ENCODE data around the gene AKAP13.

The AKAP13 gene

GRCh38 chr15:85749261-85750151 is 369.1 kb downstream of the AKAP13 start:
- no peak for TF ChIP-seq EZH2phosphoT487 (IDR thresholded peaks at IDR 0.05; ENCODE audit: low read depth)
- no peak for TF ChIP-seq CTCF (IDR thresholded peaks at IDR 0.05; ENCODE audit: low read depth, low read length)
- Histone ChIP-seq H2AFZ (ENCODE audit: low read depth, low read length) (no peak overlapping the region), H3K9me3 (ENCODE audit: insufficient read depth, low read length) (no peaks in the 10 kb centered on the region), H3K36me3 (replicated peaks; ENCODE audit: low read depth, low read length) (peaks cover 39% of the 10 kb centered on the region), H3K4me3 (ENCODE audit: low read length) (no peak overlapping the region), H3K4me1 (ENCODE audit: low read length) (no peaks in the 10 kb centered on the region), H4K20me1 (ENCODE audit: insufficient read depth, low read length) (no peaks in the 10 kb centered on the region), H3K27me3 (ENCODE audit: low read depth, low read length) (no peaks in the 10 kb centered on the region), H3K79me2 (ENCODE audit: low read length) (no peaks in the 10 kb centered on the region), H3K4me2 (ENCODE audit: low read length) (no peak overlapping the region), H3K9ac (ENCODE audit: low read length) (no peak overlapping the region), H3K27ac (ENCODE audit: low read length) (no peak overlapping the region)

- no peak overlapping the region for H3K27ac ChIP-seq (ENCODE audit: low read length)
- H3K79me2 ChIP-seq (ENCODE audit: low read length), result no peaks in the 10 kb centered on the region
- TF ChIP-seq CTCF (IDR thresholded peaks at IDR 0.05; ENCODE audit: low read depth, low read length), result no peak
- H3K4me2 ChIP-seq (ENCODE audit: low read length), result no peak overlapping the region
- no peaks in the 10 kb centered on the region for H3K4me1 ChIP-seq (ENCODE audit: low read length)
- no peak overlapping the region for H3K9ac ChIP-seq (ENCODE audit: low read length)
- H3K4me3 ChIP-seq (ENCODE audit: low read length), result no peak overlapping the region
- no peaks in the 10 kb centered on the region for H4K20me1 ChIP-seq (ENCODE audit: insufficient read depth, low read length)
- H3K27me3 ChIP-seq (ENCODE audit: low read depth, low read length), result no peaks in the 10 kb centered on the region
- H3K9me3 ChIP-seq (ENCODE audit: insufficient read depth, low read length), result no peaks in the 10 kb centered on the region
- no peak overlapping the region for H2AFZ ChIP-seq (ENCODE audit: low read depth, low read length)
- peaks cover 28% of the 10 kb centered on the region for H3K36me3 ChIP-seq (replicated peaks; ENCODE audit: low read depth, low read length)
These were observed 370.2 kb downstream of the AKAP13 start for GRCh38 chr15:85750319-85751290.

- Histone ChIP-seq H3K27me3 (ENCODE audit: low read depth, low read length) (no peaks in the 10 kb centered on the region), H3K9ac (ENCODE audit: low read length) (no peak overlapping the region), H3K27ac (ENCODE audit: low read length) (no peak overlapping the region), H3K4me1 (ENCODE audit: low read length) (no peaks in the 10 kb centered on the region), H4K20me1 (ENCODE audit: insufficient read depth, low read length) (no peaks in the 10 kb centered on the region), H2AFZ (ENCODE audit: low read depth, low read length) (no peak overlapping the region), H3K36me3 (replicated peaks; ENCODE audit: low read depth, low read length) (peaks cover 24% of the 10 kb centered on the region), H3K4me3 (ENCODE audit: low read length) (no peak overlapping the region), H3K4me2 (ENCODE audit: low read length) (no peak overlapping the region), H3K79me2 (ENCODE audit: low read length) (no peaks in the 10 kb centered on the region), H3K9me3 (ENCODE audit: insufficient read depth, low read length) (no peaks in the 10 kb centered on the region)
- TF ChIP-seq EZH2phosphoT487 (IDR thresholded peaks at IDR 0.05; ENCODE audit: low read depth) (no peak), CTCF (IDR thresholded peaks at IDR 0.05; ENCODE audit: low read depth, low read length) (no peak)
These were observed 371.1 kb downstream of the AKAP13 start for GRCh38 chr15:85751291-85752123.

Measured in OCI-LY3 (cell line).